ENCODE results near the gene LRRC4C.
"Not testable (repeated sequence)": the region's sequence is repeated elsewhere in the genome, so short reads cannot be mapped to it uniquely, and the experiment has no call there.

Gene LRRC4C

GRCh38 chr11:40619654-40620053 lies 839.8 kb downstream of the LRRC4C start:
- DNase-seq, result no peak

GRCh38 chr11:40606800-40607199 lies 852.7 kb downstream of the LRRC4C start:
- no peak for DNase-seq

- DNase-seq, result no peak
Measured at GRCh38 chr11:40602866-40603552, 856.4 kb downstream of the LRRC4C start.

- no peak for DNase-seq
Measured at GRCh38 chr11:40597546-40598113, 861.8 kb downstream of the LRRC4C start.

GRCh38 chr11:40573254-40573891 lies 886.1 kb downstream of the LRRC4C start:
- no peak for DNase-seq

GRCh38 chr11:40569947-40570531 lies 889.4 kb downstream of the LRRC4C start:
- DNase-seq, result no peak

GRCh38 chr11:40567392-40567791 lies 892.1 kb downstream of the LRRC4C start:
- DNase-seq, result no peak

- DNase-seq, result no peak
Measured at GRCh38 chr11:40544162-40544561, 915.3 kb downstream of the LRRC4C start.

GRCh38 chr11:40542821-40543220 lies 916.6 kb downstream of the LRRC4C start:
- no peak for DNase-seq

GRCh38 chr11:40537734-40538133 lies 921.7 kb downstream of the LRRC4C start:
- DNase-seq, result no peak

GRCh38 chr11:40522080-40522479 lies 937.4 kb downstream of the LRRC4C start:
- not testable (repeated sequence) for DNase-seq

- DNase-seq, result no peak
Measured at GRCh38 chr11:40517122-40517521, 942.3 kb downstream of the LRRC4C start.

- no peak for DNase-seq
Measured at GRCh38 chr11:40514124-40514523, 945.3 kb downstream of the LRRC4C start.

GRCh38 chr11:40513281-40513680 lies 946.2 kb downstream of the LRRC4C start:
- DNase-seq, result no peak

GRCh38 chr11:40508303-40508702 lies 951.1 kb downstream of the LRRC4C start:
- DNase-seq, result no peak

- DNase-seq, result no peak
Measured at GRCh38 chr11:40506226-40506625, 953.2 kb downstream of the LRRC4C start.

GRCh38 chr11:40491341-40491740 lies 968.1 kb downstream of the LRRC4C start:
- DNase-seq, result no peak

- no peak for DNase-seq
Measured at GRCh38 chr11:40467771-40468170, 991.7 kb downstream of the LRRC4C start.

- DNase-seq, result no peak
Measured at GRCh38 chr11:40445391-40445790, 1014.1 kb downstream of the LRRC4C start.

GRCh38 chr11:40444151-40444550 lies 1015.3 kb downstream of the LRRC4C start:
- DNase-seq, result no peak

GRCh38 chr11:40435344-40435743 lies 1024.1 kb downstream of the LRRC4C start:
- DNase-seq, result no peak

- DNase-seq, result no peak
Measured at GRCh38 chr11:40434926-40435325, 1024.5 kb downstream of the LRRC4C start.

GRCh38 chr11:40432358-40432757 lies 1027.1 kb downstream of the LRRC4C start:
- no peak for DNase-seq

GRCh38 chr11:40425168-40425567 lies 1034.3 kb downstream of the LRRC4C start:
- DNase-seq, result no peak
